Karpas-422 (cell line): Measurements from ENCODE around the gene FOXK1. TPM values are rescaled to one million over a fixed set of nuclear protein-coding genes. Genes with fewer than 3 reads are reported as not detected.
"Not testable (repeated sequence)": the region's sequence is repeated elsewhere in the genome, so short reads cannot be mapped to it uniquely, and the experiment has no call there.

Source experiments
- DNase-seq: peaks from one replicate; pipeline ENCODE4 v3.0.0-alpha.2; 2015
- H2AFZ ChIP-seq: fragments of 200-600 bp; sonication (generic); 2 replicates; pipeline ENCODE4 v1.6.1; 2014; ENCODE audit warnings: antibody characterized with exemption, low read length, mixed read lengths
- H3K27ac ChIP-seq: fragments of 200-600 bp; sonication (generic); 2 replicates; pipeline ENCODE4 v1.5.1; 2014; ENCODE audit warnings: mild to moderate bottlenecking, low read length, moderate library complexity
- H3K27me3 ChIP-seq: fragments of 200-600 bp; sonication (generic); 2 replicates; pipeline ENCODE4 v1.6.1; 2014; ENCODE audit warnings: low read length, mixed read lengths
- H3K36me3 ChIP-seq: fragments of 200-600 bp; sonication (generic); 2 replicates; pipeline ENCODE4 v1.6.1; 2014; ENCODE audit warnings: low read length, mixed read lengths; ENCODE audit not compliant: insufficient read depth
- H3K4me1 ChIP-seq: fragments of 200-600 bp; sonication (generic); 2 replicates; pipeline ENCODE4 v1.6.1; 2014; ENCODE audit warnings: mild to moderate bottlenecking, low read length, mixed read lengths
- H3K4me2 ChIP-seq: fragments of 200-600 bp; sonication (generic); 2 replicates; pipeline ENCODE4 v1.6.1; 2014; ENCODE audit warnings: low read length, low read depth, mild to moderate bottlenecking; ENCODE audit not compliant: poor library complexity, severe bottlenecking
- H3K4me3 ChIP-seq: fragments of 200-600 bp; sonication (generic); 2 replicates; pipeline ENCODE4 v1.5.1; 2014; ENCODE audit warnings: mild to moderate bottlenecking, antibody characterized with exemption, low read length, mixed read lengths
- H3K79me2 ChIP-seq: fragments of 200-600 bp; sonication (generic); 2 replicates; pipeline ENCODE4 v1.6.1; 2014; ENCODE audit warnings: mild to moderate bottlenecking, low read length, mixed read lengths
- H3K9ac ChIP-seq: fragments of 200-600 bp; sonication (generic); 2 replicates; pipeline ENCODE4 v1.6.0; 2014; ENCODE audit warnings: low read length
- H3K9me2 ChIP-seq: fragments of 200-600 bp; sonication (generic), shearing (Covaris generic); replicated peaks from 2 replicates; pipeline ENCODE4 v1.6.0; 2014; ENCODE audit warnings: mild to moderate bottlenecking, low read length, moderate library complexity; ENCODE audit not compliant: insufficient read depth
- H3K9me3 ChIP-seq: fragments of 300-700, 200-600 bp; sonication (generic); 2 replicates; pipeline ENCODE4 v1.6.1; 2014; ENCODE audit warnings: low read length, mixed read lengths
- H4K20me1 ChIP-seq: fragments of 200-600 bp; sonication (generic); 2 replicates; pipeline ENCODE4 v1.6.1; 2014; ENCODE audit warnings: mild to moderate bottlenecking, antibody characterized with exemption, low read length, low read depth; ENCODE audit not compliant: insufficient read depth
- total RNA-seq: library from RNA; depleted of rRNA; stranded (reverse); fragments of >200 nt; shearing (Covaris generic); gene quantifications from 2 replicates; pipeline ENCODE4 v1.2.3, GENCODE V29; 2014; ENCODE audit warnings: low replicate concordance

The FOXK1 gene
- total RNA-seq, 1 experiment from 2014 or later: 20.3 TPM

DNA sequence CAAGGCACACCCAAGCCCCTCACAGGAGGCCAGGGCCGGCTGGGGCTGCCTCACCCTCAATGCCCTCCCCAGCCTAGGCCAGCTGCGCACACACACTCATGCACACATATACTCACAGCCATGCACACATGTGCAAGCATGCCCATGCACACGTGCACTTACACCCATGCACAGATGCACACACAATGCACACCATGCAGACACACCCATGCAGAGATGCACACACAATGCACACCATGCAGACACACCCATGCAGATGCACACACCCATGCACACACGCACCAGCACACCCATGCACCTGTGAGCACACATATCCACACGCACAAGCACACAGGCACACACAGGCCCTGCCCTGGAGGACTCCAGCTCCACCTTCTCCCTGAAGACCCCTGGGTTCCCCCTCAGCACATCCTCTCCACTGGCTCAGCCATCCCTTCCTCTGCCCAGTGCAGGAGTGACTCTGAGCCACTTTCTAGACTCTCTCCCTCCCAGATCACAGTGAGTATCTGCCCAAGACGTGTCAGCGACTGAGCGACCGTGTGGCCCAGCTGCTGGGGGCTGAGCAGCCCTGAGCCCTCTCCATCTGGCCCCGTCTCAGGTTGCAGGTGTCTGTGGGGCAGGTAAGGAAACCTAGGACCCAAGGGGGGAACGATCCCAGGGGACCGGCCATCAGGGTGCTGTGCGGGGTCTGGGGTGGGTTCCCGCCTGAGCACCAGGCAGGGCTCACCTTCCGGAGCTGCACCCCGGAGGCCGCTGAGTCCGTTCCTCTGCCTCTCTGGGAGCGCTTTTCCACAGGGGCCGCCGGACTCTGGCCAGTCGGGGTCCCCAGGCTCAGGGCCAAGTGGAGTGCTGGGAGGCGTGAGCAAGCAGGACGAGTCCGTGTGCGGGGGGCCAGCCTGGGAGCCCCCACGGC lies 119.1 kb downstream of the FOXK1 start:
- H3K27me3 ChIP-seq: no peaks in the 10 kb centered on the region
- H3K9me3 ChIP-seq: no peaks in the 10 kb centered on the region
- H3K36me3 ChIP-seq: no peaks in the 10 kb centered on the region
- no peak overlapping the region for H3K4me2 ChIP-seq
- no peak overlapping the region for H3K27ac ChIP-seq
- no peaks in the 10 kb centered on the region for H3K4me1 ChIP-seq
- no peaks in the 10 kb centered on the region for H3K9me2 ChIP-seq
- no peaks in the 10 kb centered on the region for H3K79me2 ChIP-seq
- no peak overlapping the region for H2AFZ ChIP-seq
- no peak for DNase-seq
- no peak overlapping the region for H3K9ac ChIP-seq
- no peak overlapping the region for H3K4me3 ChIP-seq
- H4K20me1 ChIP-seq: no peaks in the 10 kb centered on the region

DNA sequence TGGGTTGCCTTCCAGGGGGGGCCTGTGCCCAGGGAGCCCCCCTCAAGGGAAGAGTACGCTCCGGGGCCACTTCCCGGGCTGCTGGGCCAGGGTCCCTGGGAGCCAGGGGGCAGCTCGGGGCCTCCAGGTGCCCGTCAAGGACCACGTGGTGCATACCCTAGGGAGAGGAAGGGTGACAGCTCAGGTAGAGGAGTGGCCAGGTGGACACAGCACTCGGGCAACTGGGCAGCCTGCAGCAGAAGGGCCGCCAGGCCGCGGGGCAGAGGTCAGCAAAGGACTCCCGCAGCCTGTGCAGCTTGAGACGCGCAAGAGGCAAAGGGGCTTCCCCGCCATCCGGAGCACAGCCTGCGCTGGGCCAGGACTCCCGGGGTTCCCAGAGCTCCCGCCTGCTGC lies 119.7 kb downstream of the FOXK1 start:
- Histone ChIP-seq H3K27ac (no peak overlapping the region), H3K79me2 (no peaks in the 10 kb centered on the region), H3K9me2 (no peaks in the 10 kb centered on the region), H3K9me3 (no peaks in the 10 kb centered on the region), H3K36me3 (no peaks in the 10 kb centered on the region), H3K4me2 (no peak overlapping the region), H4K20me1 (no peaks in the 10 kb centered on the region), H3K27me3 (no peaks in the 10 kb centered on the region), H2AFZ (no peak overlapping the region), H3K9ac (no peak overlapping the region), H3K4me3 (no peak overlapping the region), H3K4me1 (no peaks in the 10 kb centered on the region)
- DNase-seq: no peak

DNA sequence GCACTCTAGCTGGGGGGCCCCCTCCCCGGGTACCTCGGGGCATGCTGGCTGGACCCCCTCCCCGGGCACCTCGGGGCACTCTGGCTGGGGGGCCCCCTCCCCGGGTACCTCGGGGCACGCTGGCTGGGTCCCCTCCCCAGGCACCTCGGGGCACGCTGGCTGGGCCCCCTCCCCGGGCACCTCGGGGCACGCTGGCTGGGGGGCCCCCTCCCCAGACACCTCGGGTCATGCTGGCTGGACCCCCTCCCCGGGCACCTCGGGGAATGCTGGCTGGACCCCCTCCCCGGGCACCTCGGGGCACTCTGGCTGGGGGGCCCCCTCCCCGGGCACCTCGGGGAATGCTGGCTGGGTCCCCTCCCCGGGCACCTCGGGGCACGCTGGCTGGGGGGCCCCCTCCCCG lies 120.5 kb downstream of the FOXK1 start:
- not testable (repeated sequence) for H4K20me1 ChIP-seq, H3K9me2 ChIP-seq, H3K4me2 ChIP-seq, H3K79me2 ChIP-seq, H3K4me3 ChIP-seq, H3K27ac ChIP-seq, DNase-seq, H3K36me3 ChIP-seq, H3K27me3 ChIP-seq, H2AFZ ChIP-seq, H3K9ac ChIP-seq, H3K4me1 ChIP-seq, H3K9me3 ChIP-seq

DNA sequence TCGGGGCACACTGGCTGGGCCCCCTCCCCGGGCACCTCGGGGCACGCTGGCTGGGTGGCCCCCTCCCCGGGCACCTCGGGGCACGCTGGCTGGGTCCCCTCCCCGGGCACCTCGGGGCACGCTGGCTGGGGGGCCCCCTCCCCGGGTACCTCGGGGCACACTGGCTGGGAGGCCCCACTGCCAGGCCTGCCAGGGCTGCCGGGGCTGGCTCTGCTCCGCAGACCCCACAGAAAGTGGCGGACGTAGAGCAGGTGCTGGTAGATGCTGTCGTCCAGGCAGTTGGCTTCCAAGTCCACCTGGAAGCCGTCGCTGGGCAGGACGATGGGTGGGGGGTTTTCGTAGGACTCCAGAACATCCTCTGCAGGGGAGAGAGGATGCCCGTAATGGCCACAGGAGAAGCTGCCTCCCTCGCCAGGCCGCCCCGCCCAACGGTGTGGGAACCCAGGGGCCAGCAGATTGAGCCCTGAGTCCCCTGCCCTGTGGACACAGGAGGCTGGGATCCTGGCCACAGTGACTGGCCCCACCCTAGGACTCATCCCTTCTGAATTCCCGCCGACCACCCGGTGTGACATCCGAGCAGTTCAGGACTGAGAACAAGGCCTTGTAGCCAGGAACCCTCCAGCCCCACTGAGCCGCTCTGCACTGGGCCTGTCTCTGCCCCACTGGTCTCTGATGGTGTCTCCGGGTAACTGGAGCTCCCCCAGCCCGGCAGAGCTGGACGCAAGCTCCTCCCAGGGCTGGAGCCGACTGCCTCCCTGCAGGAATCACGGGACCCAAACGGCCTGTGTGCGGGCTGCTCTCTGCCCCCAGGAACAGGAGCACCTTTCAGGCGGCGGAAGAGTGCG lies 121.5 kb downstream of the FOXK1 start:
- no peak overlapping the region for H2AFZ ChIP-seq
- H3K79me2 ChIP-seq: no peaks in the 10 kb centered on the region
- no peak overlapping the region for H3K27ac ChIP-seq
- H4K20me1 ChIP-seq: no peaks in the 10 kb centered on the region
- DNase-seq: no peak
- H3K4me2 ChIP-seq: no peak overlapping the region
- H3K9ac ChIP-seq: no peak overlapping the region
- no peak overlapping the region for H3K4me3 ChIP-seq
- no peaks in the 10 kb centered on the region for H3K27me3 ChIP-seq
- no peaks in the 10 kb centered on the region for H3K4me1 ChIP-seq
- H3K9me2 ChIP-seq: no peaks in the 10 kb centered on the region
- H3K9me3 ChIP-seq: no peaks in the 10 kb centered on the region
- no peaks in the 10 kb centered on the region for H3K36me3 ChIP-seq

DNA sequence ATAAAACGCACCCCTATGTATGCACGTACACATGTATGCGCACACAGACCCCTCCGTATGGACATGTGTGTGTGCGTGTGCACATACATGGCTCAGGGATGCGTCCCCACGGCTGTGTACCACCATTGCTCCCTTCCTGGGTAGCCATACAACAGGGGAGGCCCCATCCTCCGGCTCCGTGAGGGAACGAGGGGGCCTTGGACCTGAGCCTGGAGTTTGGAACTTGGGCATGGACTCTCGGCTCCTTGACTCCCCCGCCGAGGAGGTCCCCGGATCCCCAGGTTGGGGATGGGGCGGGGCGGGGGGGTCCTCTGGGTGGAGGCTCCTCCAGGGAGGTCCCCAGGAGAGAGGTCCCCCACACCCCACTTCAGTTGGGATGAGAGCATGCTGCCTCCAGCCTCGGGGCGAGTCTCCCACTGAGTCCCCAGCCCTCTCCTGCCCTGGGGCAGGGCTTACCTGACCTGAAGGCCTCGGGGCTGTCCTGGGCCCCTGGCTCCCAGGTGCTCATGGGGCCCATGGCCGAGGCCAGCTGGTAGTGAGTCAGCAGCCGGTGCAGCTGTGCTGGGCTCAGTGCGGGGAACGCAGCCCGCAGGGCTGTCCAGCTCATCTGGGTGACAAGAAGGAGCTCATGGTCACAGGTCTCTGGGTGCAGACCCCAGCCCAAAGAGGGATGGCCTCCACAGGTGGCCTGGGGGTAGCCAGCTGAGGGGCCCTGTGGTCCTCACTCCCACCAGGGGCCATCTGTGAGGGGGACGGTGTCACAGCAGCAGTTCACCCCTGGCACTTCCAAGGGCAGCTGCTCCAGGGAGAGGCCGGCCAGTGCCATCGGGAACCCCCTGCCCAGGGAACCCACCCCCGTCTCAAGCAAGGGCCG lies 123.3 kb downstream of the FOXK1 start:
- H3K79me2 ChIP-seq: no peaks in the 10 kb centered on the region
- no peaks in the 10 kb centered on the region for H3K4me1 ChIP-seq
- H3K36me3 ChIP-seq: no peaks in the 10 kb centered on the region
- H2AFZ ChIP-seq: no peak overlapping the region
- H4K20me1 ChIP-seq: no peaks in the 10 kb centered on the region
- H3K27ac ChIP-seq: no peak overlapping the region
- no peak overlapping the region for H3K4me2 ChIP-seq
- no peaks in the 10 kb centered on the region for H3K9me3 ChIP-seq
- H3K9ac ChIP-seq: no peak overlapping the region
- DNase-seq: no peak
- H3K4me3 ChIP-seq: no peak overlapping the region
- H3K9me2 ChIP-seq: no peaks in the 10 kb centered on the region
- no peaks in the 10 kb centered on the region for H3K27me3 ChIP-seq

DNA sequence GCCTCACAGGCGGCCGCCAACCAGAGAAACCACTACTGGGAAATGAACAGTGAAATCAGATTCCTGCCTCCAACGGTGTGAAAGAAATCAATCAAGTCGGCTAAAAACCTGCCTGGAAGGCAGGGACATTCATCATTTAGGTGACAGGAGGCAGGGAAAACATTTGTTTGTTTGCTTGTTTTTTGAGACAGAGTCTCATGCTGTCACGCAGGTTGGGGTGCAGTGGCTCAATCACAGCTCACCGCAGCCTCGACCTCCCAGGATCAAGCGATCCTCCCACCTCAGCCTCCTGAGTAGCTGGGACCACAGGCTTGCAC lies 123.8 kb downstream of the FOXK1 start:
- Histone ChIP-seq H3K36me3 (no peaks in the 10 kb centered on the region), H3K9me3 (no peaks in the 10 kb centered on the region), H3K27ac (no peak overlapping the region), H3K79me2 (no peaks in the 10 kb centered on the region), H3K4me3 (no peak overlapping the region), H3K4me2 (no peak overlapping the region), H3K9ac (no peak overlapping the region), H4K20me1 (no peaks in the 10 kb centered on the region), H2AFZ (no peak overlapping the region), H3K27me3 (no peaks in the 10 kb centered on the region), H3K9me2 (no peaks in the 10 kb centered on the region), H3K4me1 (no peaks in the 10 kb centered on the region)
- no peak for DNase-seq

DNA sequence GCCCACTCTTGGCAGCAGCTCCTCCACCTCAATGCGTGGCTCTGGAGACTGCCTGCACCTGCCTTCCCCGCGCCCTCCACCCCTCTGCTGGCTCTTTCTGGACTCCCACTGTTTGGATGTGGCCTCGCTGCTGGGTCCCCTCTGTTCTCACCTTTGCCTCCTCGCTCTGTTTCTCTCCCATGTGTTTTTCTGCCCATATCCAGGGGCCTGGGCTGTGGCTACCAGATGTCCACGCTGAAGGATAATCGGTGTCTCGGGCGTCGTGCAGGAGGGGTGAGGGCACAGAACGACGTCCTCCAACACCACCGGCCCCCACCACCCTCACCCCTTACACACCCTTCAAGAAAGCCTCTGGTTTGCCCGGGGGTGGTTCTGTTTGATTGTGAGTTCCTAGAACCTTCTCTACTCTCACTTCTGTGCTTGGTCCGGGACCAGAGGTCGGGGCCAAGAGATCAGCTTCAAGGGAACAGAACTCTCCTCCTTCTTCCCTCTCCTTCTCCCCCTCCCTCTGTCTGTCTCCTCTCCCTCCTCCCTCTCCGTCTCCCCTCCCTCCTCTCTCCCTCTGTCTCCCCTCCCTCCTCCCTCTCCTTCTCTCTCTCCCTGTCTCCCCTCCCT lies 125.0 kb downstream of the FOXK1 start:
- no peak for DNase-seq
- no peak overlapping the region for H3K4me2 ChIP-seq
- H3K4me1 ChIP-seq: no peaks in the 10 kb centered on the region
- no peaks in the 10 kb centered on the region for H3K27me3 ChIP-seq
- H4K20me1 ChIP-seq: no peaks in the 10 kb centered on the region
- H3K79me2 ChIP-seq: no peaks in the 10 kb centered on the region
- H3K9ac ChIP-seq: no peak overlapping the region
- H3K27ac ChIP-seq: no peak overlapping the region
- no peaks in the 10 kb centered on the region for H3K9me2 ChIP-seq
- no peaks in the 10 kb centered on the region for H3K36me3 ChIP-seq
- H3K4me3 ChIP-seq: no peak overlapping the region
- no peak overlapping the region for H2AFZ ChIP-seq
- H3K9me3 ChIP-seq: no peaks in the 10 kb centered on the region
